ENCODE measurements around the gene PLCG2. TPM values are rescaled to one million over a fixed set of nuclear protein-coding genes. Genes with fewer than 3 reads are reported as not detected.

PLCG2 gene
- polyA plus RNA-seq, 1 experiment, result 0.22 TPM

DNA sequence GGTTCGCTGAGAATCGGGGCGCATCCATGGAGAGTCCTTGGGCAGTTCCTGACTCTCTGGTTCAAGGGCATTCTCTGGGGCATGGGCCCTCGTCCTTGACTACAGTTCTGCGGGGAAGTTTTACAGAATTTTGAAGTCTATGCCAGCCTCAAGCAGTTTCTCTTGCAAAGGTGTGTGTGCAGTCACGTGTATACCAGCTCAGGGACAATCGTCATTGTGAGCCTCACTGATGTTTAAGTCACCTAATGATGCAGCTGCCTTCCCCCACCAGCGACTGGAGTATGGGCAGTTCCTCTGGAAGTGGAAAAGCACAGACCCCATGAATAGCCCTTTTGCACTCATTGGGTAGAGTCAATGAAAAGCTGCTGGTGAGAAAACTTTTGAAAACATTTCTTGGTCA lies 1.3 kb downstream of the PLCG2 start:
- H3K27me3 ChIP-seq (ENCODE audit: control insufficient read depth, insufficient read depth, low read length), result peaks cover 25% of the 10 kb centered on the region
- ChIA-PET CTCF (no interaction called here), POLR2A (no interaction called here)
- TF ChIP-seq, protein P1, sequence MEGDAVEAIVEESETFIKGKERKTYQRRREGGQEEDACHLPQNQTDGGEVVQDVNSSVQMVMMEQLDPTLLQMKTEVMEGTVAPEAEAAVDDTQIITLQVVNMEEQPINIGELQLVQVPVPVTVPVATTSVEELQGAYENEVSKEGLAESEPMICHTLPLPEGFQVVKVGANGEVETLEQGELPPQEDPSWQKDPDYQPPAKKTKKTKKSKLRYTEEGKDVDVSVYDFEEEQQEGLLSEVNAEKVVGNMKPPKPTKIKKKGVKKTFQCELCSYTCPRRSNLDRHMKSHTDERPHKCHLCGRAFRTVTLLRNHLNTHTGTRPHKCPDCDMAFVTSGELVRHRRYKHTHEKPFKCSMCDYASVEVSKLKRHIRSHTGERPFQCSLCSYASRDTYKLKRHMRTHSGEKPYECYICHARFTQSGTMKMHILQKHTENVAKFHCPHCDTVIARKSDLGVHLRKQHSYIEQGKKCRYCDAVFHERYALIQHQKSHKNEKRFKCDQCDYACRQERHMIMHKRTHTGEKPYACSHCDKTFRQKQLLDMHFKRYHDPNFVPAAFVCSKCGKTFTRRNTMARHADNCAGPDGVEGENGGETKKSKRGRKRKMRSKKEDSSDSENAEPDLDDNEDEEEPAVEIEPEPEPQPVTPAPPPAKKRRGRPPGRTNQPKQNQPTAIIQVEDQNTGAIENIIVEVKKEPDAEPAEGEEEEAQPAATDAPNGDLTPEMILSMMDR (IDR thresholded peaks at IDR 0.05; ENCODE audit: insufficient read depth, low read depth, low read length), result no peak
- H3K4me3 ChIP-seq (ENCODE audit: low read depth, low read length), result no peak overlapping the region
- no peak for DNase-seq (ENCODE audit: low read depth)
- no peaks in the 10 kb centered on the region for H3K36me3 ChIP-seq (ENCODE audit: control insufficient read depth, insufficient read depth, low read length)

DNA sequence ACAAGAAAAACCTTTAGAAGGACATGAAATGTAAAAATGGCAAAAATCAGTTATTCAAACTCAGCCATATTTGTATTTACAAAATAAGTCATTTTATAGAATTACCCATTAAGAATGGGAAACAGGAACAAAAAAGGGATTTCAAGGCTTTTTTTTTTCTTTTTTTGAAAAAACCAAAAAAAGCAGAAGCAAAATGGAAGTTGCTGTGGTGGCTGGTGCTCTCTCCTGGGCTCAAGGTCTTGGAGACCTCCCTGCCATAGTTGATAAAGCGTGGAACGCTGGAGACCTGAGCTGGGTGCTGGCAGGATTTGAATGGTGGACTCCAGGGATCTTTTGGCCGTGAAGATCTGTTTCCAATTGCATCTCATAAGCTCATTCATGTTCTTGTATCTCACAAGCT lies 3.1 kb downstream of the PLCG2 start:
- CTCF ChIA-PET, result no interaction called here
- Histone ChIP-seq H3K36me3 (ENCODE audit: control insufficient read depth, insufficient read depth, low read length) (no peaks in the 10 kb centered on the region), H3K27me3 (ENCODE audit: control insufficient read depth, insufficient read depth, low read length) (peaks cover 25% of the 10 kb centered on the region), H3K4me3 (ENCODE audit: low read depth, low read length) (no peak overlapping the region)
- TF ChIP-seq, protein P1 (IDR thresholded peaks at IDR 0.05; ENCODE audit: insufficient read depth, low read depth, low read length), result no peak
- POLR2A ChIA-PET, result no interaction called here
- no peak for DNase-seq (ENCODE audit: low read depth)

DNA sequence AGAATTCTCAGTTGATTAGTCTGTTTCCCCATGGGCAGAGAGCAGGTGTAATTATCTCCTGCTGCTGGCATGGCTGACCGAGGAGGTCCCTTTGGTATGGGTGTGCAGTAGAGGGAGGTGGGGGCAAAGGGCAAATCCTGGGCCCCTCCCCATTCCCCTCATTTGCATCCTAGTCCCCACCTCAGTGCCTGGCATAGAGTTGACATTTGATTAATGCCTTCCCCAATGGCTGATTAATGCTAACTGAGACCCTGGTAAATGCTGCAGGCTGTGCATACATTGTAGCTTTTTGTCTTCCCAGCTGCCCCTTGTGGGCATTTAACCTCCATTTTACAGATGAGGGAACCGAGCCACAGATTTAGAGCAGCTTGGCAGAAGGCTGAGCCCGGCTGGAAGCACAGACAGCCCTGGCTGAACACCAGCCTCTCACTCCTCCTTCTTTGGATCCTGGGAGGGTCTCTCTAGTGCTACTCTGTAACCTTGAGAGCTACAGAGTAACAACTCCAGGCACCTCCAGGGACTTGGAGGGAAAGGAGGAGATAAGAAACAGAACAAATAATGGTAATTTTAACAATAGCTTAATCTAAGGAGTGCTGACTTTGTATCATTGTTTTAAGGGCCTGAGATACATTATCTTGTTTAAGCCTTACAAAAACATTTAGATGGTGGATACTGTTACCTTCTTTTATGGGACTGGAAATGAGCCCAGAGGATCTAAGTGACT lies 5.1 kb downstream of the PLCG2 start:
- Histone ChIP-seq H3K4me3 (ENCODE audit: low read depth, low read length) (no peak overlapping the region), H3K27me3 (ENCODE audit: control insufficient read depth, insufficient read depth, low read length) (peaks cover 23% of the 10 kb centered on the region), H3K36me3 (ENCODE audit: control insufficient read depth, insufficient read depth, low read length) (no peaks in the 10 kb centered on the region)
- ChIA-PET CTCF (no interaction called here), POLR2A (no interaction called here)
- no peak for DNase-seq (ENCODE audit: low read depth)
- TF ChIP-seq, protein P1 (IDR thresholded peaks at IDR 0.05; ENCODE audit: insufficient read depth, low read depth, low read length), result no peak

- Histone ChIP-seq H3K36me3 (ENCODE audit: control insufficient read depth, insufficient read depth, low read length) (no peaks in the 10 kb centered on the region), H3K4me3 (ENCODE audit: low read depth, low read length) (no peak overlapping the region), H3K27me3 (ENCODE audit: control insufficient read depth, insufficient read depth, low read length) (peaks cover 16% of the 10 kb centered on the region)
- ChIA-PET POLR2A (no interaction called here), CTCF (no interaction called here)
- TF ChIP-seq, protein P1 (IDR thresholded peaks at IDR 0.05; ENCODE audit: insufficient read depth, low read depth, low read length), result no peak
- DNase-seq (ENCODE audit: low read depth), result no peak
Observed at GRCh38 chr16:81785138-81785924, 6.2 kb downstream of the PLCG2 start.

GRCh38 chr16:81786321-81786720 lies 7.2 kb downstream of the PLCG2 start:
- H3K27me3 ChIP-seq (ENCODE audit: control insufficient read depth, insufficient read depth, low read length), result peaks cover 15% of the 10 kb centered on the region; the same call in 1 of the 2 replicates
- ChIA-PET CTCF (no interaction called here), POLR2A (no interaction called here)
- TF ChIP-seq, protein P1 (IDR thresholded peaks at IDR 0.05; ENCODE audit: insufficient read depth, low read depth, low read length), result no peak
- H3K36me3 ChIP-seq (ENCODE audit: control insufficient read depth, insufficient read depth, low read length), result no peaks in the 10 kb centered on the region
- no peak overlapping the region for H3K4me3 ChIP-seq (ENCODE audit: low read depth, low read length)
- no peak for DNase-seq (ENCODE audit: low read depth)
